GM21723 (cell line): Measurements from ENCODE around the gene FOSB.
"Not testable (repeated sequence)": the region's sequence is repeated elsewhere in the genome, so short reads cannot be mapped to it uniquely, and the experiment has no call there.

Source experiments
- ATAC-seq: cut with Tn5 transposase; IDR thresholded peaks from one replicate; pipeline ENCODE4 v1.9.1; 2021; ENCODE audit warnings: mild to moderate bottlenecking, moderate library complexity; ENCODE audit not compliant: unreplicated experiment

The FOSB gene

DNA sequence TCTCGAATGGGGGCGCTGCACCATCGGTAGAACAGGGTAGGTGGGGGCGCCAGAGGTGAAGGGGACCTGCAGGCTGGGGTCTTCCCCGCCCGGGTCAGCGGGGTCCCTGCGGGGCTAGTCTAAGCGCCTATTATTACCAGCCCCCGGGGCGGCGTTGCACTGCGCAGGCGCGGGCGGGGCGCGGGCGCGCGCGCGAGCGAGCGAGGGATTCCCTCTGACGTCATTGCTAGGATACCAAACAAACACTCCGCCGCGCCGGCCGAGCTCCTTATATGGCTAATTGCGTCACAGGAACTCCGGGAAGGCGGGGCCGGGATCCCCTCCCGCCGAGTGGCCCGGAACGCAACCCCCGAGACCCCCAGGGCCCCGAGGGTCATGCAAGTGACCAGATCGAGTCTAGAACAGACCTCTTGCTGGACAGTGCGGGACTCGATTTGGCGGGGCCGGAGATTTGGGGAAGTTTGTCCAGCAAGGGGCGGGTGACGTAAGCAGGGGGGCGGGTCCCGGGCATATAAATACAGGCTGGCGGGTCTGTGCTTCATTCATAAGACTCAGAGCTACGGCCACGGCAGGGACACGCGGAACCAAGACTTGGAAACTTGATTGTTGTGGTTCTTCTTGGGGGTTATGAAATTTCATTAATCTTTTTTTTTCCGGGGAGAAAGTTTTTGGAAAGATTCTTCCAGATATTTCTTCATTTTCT lies at the start of gene FOSB:
TSS of gene FOSB (plus strand) at position 541 of the 703 bp plus-strand sequence. CDS start 591 bp downstream, outside the sequence.
- ATAC-seq, result peak; percentile 38

DNA sequence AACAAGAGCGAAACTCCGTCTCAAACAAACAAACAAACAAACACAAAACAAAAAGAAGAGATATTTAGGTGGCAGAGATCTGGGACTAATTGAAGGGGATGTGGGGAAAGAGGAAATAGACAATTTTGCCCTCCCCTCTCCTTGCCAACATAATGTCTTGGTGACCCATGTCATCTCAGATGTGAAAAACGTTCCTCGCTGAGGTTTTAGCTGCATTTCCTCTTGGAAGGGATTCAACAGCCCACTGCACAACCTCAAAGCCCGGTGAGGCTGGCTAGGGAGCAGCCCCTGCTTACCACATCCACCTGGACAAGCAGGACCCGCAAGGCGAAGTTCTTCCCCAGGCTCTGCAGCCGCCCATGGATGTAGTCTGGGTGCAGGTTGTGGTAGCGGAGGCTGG lies 49.0 kb upstream of the FOSB start:
- ATAC-seq, result no peak

DNA sequence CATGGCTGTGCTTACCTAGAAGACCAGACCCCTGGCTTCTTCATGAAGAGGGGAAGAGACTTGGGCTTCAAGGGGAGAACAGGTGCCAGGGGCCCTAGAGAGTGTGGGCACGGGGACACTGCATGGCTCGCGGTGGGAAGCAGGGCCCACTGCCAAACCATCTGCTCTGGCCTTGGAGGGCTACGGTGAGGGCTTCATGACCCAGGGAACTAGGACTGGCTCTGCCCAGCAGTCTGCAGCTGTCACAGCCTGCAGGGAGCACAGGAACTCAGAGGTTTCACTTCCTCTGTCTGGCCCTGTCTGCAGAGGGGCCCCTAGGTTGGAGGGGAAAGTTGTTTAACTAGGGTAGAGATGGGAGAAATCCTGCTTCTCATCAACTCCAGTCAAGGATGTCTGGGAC lies 48.4 kb upstream of the FOSB start:
- peak; percentile 47 for ATAC-seq

DNA sequence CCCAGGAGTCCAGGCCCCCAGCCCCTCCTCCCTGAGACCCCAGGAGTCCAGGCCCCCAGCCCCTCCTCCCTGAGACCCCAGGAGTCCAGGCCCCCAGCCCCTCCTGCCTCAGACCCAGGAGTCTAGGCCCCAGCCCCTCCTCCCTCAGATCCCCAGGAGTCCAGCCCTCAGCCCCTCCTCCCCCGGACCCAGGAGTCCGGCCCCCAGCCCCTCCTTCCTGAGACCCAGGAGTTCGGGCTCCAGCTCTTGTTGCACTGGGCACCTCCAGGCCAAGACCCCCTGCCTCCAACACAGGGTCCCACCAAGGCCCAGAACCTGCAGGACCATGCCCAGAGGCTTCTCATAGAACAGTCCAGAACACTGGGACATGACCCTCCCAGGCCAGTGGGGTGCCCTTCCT lies 47.9 kb upstream of the FOSB start:
- no peak for ATAC-seq

DNA sequence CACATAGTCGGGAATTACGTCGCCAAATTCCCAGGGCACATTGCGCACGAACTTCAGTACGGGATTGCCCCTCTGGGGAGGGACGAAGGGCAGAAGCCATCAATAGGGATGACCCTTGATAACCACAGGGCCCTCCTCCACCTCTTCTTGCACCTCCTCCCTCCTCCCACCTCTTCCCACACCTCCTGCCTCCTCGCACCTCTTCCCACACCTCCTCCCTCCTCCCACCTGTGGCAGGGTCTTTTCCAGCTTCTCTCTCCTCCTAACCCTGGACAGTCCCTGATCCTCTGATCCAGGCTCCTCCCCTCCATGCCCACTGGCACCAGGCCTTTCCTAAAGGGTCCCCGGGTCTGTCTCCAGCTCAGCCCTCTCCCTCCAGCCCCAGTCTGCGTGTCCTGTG lies 47.4 kb upstream of the FOSB start:
- ATAC-seq, result no peak

DNA sequence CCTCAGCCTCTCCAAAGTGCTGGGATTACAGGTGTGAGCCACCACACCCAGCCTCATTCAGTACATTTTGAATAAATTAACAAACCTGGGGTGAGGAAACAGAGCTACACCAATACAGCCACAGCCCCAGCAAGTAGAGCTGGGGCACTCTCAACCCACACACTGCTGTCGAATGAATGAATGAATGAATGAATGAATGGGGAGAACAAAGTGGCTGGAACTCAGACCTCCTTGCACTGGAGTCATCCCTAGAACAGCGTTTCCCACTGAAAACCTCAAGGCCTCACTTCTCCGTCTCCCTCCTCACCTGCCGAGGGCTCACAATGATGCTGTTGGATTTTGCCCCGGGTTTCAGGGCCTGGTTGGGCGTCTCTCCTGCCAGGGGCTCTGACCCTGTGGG lies 46.9 kb upstream of the FOSB start:
- ATAC-seq, result no peak

DNA sequence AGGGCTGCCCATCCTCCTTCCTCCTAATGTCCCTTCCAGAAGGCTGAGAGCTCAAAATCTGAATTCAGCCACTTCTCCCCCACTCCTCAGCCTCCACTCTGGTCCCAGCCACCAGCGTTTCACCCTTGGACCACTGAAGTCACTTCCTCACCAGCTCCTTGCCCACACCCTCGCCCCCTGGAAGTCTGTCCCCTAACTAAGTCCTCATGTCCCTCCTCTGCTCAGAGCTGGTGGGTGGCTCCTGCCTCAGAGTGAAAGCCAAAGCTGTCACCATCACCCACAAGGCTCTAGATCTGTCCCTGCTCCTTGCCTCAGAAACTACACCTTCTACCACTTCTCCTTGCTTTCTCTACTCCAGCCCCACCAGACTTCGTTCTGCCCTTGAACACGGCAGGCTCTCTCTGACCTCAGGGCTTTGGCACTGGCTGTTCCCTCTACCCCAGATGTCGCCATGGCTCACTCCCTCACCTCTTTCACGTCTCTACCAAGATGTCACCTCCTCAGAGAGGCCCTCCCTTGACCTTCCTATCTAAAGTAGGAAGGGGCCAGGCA lies 45.8 kb upstream of the FOSB start:
- no peak for ATAC-seq

DNA sequence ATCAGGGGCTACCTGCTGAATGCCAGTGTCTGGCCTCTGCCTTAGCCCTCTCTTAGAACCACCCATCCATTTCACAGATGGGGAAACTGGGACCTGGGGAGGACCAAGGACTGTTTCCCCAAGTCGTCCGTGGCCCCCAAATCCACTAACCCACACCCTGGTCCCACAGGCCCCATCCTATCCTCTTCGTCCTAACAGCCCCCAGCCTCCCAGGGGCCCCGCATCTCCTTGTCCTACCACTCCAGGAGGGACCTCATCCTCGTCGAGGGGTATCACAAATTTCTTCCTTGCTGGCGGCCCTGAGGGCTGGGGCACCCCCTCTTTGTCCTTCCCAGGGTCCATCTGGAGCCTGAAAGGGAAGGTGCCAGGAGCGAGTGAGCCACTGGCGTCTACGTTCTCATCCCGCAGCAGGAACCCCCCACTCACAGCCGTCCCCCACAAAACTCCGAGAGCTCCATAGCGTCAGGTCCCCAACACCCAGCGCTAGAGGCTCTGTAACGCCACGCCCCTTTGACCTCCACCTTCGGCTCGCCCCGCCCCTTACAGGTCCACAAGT lies 44.7 kb upstream of the FOSB start:
- ATAC-seq, result no peak

DNA sequence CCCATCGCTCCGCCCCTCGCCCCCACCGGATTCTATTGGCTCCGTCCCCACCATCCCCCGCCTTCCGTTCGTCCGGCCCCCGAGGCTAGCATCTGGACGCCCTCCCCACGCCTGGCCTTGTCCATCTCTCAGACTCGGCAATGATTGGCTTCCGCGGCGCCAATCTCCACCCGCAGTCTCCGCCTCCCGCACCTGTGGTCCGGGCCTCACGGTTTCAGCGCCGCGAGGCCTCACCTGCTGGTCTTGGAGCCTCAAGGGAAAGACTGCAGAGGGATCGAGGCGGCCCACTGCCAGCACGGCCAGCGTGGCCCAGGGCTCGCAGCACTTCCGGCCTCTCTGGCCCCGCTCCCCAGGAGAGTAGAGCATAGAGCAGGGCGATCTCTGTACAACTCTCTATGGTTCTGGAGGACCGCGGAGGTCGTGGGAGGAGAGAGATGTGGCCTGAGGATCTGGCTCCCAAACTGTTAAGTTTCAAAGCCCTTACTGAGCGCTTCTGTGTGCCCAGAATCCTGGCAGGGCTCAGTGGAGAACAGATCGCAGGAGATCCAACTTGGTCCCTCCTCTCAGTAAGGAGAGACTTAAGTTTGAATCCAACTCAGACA lies 44.1 kb upstream of the FOSB start, which contains the start of gene ERCC1:
TSS of gene ERCC1 (minus strand) at position 329 of the 602 bp plus-strand sequence. CDS start 543 bp downstream, outside the sequence.
- peak; percentile 62 for ATAC-seq

DNA sequence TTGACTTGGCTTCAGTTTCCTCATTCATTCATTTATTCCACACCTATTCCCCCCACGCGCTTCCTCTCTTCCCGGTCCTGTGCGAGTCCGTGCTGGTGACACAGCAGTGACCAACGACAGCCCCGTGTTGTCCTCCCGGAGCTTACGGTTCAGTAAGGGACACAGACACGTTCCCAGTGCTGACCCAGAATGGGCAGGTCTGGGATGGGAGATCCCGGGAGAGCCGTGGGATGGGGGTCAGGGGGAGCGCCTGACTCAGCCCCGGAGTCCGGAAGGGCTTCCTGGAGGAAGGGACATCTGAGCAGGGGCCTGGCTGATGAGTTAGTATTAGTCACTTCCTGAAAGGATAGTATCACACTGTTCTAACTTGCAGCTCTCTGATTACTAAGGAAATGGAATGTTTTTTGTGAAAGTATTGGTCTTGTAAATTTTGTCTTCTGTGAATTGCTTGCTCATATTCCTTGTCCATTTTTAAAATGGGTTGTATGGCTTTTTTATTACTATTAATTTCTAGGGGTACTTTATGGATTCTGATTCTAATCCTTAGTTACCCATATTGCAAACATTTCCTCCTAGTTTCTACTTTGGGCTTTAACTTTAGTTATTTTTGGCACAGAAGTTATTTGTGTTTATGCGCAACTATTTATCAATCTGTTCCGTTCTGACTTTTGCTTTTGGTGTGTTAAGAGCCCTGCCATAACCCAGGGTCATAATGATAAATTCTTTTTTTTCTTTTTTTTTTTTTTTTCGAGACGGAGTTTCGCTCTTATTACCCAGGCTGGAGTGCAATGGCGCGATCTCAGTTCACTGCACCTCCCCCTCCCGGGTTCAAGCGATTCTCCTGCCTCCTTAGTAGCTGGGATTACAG lies 43.4 kb upstream of the FOSB start:
- peak; percentile 21 for ATAC-seq

DNA sequence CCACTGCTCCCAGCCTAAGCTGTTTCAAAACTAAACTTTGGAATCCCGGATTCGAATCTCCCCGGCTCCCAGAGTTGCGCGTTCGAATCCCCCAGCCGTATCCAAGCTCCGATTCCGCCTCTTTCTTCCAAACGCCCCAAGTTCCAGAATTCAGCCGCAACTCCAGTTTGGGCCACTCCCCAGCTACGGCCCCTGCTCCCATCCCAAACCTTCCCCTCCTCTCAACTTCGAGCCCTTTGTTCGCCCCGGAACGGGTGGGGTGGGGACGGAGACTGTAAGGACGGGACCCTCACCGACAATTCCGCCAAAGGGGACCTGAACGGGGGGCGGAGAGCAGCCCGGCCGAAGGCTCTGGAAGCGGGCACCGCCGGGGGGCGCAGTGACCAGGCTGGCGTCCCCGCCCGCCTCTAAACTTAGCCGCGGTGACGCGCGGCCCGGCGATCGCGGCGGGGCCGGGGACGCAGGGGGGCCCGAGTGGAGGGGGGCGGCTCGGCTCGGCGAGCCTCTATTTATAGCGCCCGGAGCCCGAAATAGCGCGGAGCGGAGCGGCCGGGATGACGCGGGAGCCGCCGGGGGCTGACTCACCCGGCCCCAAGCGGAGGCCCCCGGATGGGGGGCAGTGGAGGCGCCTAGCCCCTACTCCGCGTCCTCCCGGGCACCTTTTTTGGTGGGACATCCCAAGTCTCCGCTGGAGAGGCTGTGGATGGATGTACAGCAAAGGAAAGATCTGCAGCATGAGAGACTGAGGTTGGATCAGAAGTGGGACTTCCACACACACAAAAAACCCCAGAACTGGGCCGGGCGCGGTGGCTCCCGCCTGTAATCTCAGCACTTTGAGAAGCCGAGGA lies 39.2 kb upstream of the FOSB start:
- no peak for ATAC-seq

DNA sequence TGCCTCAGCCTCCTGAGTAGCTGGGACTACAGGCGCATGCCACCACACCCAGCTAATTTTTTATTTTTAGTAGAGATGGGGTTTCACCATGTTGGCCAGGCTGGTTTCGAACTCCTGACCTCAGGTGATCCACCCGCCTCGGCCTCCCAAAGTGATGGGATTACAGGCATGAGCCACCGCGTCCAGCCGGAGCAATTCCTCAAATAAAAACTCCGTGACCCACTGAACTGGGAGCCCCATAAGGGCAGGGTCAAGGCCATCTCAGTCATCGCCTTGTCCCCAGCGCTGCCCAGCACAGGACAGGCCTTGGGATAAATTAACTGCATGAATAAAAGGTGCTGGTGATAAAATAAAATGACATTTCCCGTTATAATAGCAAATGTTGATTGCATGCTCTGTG lies 37.9 kb upstream of the FOSB start:
- ATAC-seq, result not testable (repeated sequence)

DNA sequence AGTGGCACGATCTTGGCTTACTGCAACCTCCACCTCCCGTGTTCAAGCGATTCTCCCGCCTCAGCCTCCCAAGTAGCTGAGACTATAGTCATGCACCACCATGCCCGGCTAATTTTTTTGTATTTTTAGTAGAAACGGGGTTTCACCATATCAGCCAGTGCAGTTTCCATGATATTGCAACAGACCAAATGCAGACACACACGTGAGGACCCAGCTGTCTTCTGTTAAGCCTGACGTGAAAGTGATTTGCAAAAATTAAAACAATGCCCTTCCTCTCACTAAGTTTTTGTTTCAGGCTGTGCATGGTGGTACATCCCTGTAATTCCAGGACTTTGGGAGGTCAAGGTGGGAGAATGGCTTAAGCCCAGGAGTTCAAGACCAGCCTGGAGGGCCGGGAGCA lies 36.8 kb upstream of the FOSB start:
- not testable (repeated sequence) for ATAC-seq

DNA sequence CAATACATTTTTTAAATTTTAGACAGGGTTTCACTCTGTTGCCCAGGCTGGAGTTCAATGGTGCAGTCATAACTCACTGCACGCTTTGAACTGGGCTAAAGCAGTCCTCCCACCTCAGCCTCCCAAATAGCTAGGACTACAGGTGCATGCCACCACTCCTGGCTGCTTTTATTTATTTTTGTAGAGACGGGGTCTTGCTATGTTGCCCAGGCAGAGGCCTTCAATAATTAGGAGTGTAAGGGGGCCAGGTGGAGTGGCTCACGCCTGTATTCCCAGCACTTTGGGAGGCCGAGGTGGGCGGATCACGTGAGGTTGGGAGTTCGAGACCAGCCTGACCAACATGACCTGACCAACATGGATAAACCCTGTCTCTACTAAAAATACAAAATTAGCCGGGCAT lies 35.3 kb upstream of the FOSB start:
- not testable (repeated sequence) for ATAC-seq

DNA sequence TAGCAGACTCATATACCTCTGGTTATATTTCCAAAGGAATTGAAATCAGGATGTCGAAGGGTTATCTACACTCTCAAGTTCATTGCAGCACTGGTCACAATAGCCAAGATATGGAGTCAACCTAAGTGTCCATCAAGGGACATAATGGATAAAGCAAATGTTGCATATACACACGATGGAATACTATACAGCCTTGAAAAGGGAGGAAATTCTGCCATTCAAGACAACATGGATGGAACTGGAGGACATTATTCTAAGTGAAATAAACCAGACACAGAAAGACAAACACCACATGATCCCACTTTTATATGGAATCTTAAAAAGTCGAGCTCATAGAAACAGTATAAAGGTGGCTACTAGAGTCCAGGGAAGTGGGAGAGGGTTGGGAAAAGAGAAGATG lies 30.5 kb upstream of the FOSB start:
- ATAC-seq, result no peak

DNA sequence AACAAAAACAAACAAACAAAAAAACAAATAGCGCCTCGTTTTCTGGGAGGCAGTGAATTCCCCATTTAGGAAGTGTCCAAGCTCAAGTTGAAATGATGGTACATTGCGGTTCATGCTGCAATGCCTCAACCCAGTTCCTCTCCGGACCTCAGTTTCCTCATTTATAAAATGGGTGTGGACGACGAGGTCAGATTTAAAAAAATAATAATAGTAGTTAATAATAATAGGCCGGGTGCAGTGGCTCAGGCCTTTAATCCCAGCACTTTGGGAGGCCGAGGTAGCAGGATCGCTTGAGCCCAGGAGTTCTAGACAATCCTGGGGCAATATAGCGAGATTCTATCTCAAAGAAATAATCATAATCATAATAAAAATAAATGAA lies 28.6 kb upstream of the FOSB start:
- no peak for ATAC-seq

DNA sequence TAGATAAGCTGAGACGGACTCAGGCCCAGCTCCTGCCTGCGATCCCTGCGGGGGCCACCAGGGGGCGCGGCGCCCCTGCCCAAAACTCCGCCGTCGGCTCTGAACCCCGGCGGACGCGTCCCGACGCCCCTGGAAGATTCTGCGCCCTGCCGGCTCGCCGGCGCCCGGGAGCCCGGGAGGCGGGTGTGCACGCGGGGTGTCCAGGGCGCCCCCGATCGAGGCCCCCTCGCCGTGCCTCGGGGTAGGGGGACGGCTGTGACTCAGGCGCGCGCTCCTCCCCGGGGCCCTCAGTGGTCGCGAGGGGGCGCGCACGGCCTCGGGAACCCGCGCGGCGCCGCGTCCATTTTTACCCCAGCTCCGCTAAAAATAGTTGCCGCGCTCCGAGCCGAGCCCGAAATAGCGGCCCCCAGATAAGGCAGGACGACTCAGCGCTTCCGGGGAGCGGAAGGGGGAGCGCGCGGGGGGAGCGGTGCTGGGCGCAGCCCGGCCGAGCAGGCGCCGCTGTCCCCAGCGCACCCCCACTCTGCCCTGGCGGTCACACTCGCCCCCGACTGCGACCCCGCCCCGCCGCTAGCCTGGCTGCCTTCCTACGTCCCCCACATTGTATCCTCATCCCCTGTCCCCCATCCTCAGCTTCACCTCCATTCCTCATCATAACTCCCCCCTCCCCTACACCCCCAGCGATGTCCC lies 28.1 kb upstream of the FOSB start:
- peak; percentile 57 for ATAC-seq

DNA sequence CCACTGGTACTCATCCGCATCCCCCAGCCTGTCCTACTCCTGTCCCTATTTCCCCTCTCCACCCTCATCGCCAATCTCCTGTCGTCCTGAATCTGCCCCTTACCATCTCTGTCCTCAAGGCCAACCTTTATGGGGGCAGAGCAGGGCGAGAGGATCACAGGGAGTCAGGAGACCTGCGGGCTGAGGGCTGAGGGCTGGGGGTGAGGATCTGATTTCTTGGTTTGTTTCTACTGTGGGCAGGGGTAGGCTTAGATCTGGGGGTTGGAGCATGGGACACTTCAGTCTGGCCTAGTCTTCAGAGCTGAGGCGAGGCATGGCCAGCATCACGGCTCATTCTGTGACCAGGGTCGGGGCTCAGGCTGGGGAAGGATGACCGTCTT lies 27.5 kb upstream of the FOSB start:
- ATAC-seq, result no peak

DNA sequence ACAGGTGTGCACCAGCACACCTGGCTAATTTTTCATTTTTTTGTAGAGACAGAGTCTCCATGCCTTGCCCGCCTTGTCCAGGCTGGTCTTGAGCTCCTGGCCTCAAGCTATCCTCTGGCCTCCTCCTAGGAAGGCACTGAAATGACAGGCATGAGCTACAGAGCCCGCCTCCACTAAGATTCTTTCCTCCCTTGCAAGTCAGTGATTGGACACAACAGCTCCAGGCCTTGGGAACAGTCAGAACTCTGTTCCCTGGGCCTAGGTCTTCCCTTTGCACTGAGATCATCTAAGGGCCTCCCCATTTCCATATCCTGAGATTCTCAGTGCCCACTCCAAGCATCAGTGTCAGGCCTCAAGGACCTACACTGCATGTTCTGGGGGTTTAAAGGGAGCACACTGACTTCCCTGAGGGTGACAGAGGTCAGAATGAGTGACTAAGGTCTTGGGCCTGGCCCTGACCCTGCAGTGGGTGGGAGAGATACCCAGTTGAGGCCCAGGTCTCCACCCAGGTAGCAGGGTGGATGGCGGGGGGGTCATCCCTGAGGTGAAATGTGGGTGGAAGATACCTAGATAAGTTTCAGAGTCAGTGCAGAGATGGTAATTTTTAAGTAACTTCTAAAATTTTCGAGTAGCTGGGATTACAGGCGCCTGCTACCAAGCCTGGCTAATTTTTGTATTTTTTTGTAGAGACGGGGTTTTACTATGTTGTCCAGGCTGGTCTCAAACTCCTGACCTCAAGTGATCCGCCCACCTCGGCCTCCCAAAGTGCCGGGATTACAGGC lies 26.7 kb upstream of the FOSB start:
- no peak for ATAC-seq
